ENCODE results near the gene RPS15.
"Not testable (repeated sequence)": the region's sequence is repeated elsewhere in the genome, so short reads cannot be mapped to it uniquely, and the experiment has no call there.

The RPS15 gene

GRCh38 chr19:1402411-1403070 lies 35.7 kb upstream of the RPS15 start:
- no peak for DNase-seq

- DNase-seq: peak; percentile 87
These were observed 31.2 kb upstream of the RPS15 start for GRCh38 chr19:1406774-1407527.

GRCh38 chr19:1407528-1408299 lies 30.5 kb upstream of the RPS15 start, which contains the start of gene DAZAP1:
TSS of gene DAZAP1 (plus strand) at chr19:1407586. CDS start at chr19:1407774, 188 bp downstream.
- no peak for DNase-seq

- DNase-seq: no peak
These were observed 29.6 kb upstream of the RPS15 start for GRCh38 chr19:1408300-1409203.

- no peak for DNase-seq
These were observed 28.8 kb upstream of the RPS15 start for GRCh38 chr19:1409204-1410005.

DNA sequence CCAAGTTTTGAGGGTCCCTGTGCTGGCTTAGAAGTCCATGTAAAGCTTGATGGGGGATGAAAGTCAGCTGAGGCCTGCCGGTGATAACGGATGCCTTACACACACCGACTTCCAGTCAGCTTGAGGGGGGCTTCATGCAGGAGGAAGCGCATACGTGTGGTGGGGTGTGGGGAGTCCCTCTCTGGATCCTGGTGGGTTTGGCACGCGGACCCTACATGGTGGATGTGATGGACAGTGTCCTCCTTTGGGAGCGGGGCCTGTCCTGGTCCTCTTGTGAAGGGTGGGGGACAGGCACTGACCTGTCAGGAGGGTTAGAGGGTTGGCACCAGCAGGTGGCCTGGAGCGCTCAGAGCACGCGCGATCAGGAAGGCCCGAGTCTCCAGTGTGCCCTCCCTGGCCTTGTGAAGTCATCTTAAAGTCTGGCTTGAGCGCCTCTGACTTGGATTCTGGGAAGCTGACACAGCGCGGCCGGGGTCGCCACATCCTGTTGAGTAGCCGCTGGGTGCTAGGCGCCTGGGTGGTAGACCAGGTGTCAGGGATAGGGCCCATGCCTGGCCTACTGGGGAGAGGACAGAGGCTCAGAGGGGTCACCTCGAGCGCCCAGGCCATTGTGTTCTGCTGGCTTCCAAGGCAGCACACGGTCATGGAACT lies 27.9 kb upstream of the RPS15 start:
- no peak for DNase-seq

DNA sequence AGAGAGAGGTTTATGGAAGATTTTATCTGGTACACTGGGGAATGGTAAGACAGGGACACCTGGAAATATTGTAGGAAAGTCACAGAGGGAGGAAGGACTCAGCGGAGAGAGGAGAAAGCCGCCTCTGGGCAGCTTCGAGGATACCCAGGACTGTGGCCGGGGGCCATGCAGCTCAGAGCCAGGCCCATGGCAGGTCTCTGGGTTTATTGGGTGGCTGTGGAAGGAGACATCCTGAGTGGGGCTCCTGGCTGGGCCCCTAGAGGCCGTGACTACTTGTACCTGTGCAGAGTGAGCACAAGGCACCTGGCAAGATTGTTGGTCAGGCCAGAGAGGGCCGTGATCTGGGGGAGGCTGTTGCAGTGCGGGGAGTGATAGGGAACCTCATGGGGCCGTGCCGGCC lies 27.4 kb upstream of the RPS15 start:
- DNase-seq: no peak

DNA sequence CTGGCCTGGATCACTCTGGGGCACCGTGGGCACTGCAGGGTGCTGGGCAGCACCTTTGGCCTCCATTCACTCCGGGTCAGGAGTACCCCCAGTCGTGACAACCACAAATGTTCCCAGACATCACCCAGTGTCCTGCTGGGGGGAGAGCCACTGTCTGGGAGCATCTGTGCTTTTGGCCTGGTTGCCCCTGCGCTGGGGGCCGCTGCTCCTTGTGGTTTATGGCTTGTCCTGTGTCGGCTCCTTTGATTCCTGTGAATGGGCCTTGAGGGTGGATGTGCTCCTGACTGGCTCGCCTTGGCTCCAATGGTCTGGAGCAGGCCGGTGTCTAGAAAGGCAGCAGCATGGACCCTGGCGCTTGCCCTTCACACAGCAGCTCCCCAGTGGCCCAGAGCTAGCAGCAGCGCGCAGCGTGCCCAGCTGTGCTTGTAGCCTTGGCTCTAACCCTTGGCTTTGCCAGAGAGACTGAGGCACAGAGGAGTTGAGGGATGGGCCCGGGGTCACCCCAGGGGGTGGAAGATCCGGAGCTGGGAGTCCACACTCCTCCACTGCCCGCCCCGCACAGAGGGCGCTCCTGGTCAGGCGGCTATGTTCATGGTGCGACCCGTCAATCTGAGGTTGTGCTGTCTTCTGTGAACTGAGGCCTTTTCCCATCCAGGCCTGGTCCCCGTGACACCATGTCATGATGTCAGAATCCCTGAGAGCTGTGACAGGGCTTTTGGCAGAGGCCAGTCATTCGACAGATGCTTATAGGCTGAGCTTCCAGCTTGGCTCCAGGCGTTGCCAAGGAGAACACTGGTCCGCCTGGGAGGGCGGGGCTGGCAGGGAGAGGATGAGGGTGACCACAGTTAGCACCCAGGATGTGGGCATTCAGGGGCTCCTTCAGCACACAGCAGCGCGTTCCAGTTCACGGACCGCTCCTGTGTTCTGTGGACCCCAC lies 26.7 kb upstream of the RPS15 start:
- no peak for DNase-seq

GRCh38 chr19:1412323-1412923 lies 25.8 kb upstream of the RPS15 start:
- DNase-seq: no peak

GRCh38 chr19:1412995-1413800 lies 25.0 kb upstream of the RPS15 start:
- no peak for DNase-seq

- no peak for DNase-seq
These were observed 22.0 kb upstream of the RPS15 start for GRCh38 chr19:1416014-1416841.

GRCh38 chr19:1417145-1417544 lies 21.1 kb upstream of the RPS15 start:
- no peak for DNase-seq

DNA sequence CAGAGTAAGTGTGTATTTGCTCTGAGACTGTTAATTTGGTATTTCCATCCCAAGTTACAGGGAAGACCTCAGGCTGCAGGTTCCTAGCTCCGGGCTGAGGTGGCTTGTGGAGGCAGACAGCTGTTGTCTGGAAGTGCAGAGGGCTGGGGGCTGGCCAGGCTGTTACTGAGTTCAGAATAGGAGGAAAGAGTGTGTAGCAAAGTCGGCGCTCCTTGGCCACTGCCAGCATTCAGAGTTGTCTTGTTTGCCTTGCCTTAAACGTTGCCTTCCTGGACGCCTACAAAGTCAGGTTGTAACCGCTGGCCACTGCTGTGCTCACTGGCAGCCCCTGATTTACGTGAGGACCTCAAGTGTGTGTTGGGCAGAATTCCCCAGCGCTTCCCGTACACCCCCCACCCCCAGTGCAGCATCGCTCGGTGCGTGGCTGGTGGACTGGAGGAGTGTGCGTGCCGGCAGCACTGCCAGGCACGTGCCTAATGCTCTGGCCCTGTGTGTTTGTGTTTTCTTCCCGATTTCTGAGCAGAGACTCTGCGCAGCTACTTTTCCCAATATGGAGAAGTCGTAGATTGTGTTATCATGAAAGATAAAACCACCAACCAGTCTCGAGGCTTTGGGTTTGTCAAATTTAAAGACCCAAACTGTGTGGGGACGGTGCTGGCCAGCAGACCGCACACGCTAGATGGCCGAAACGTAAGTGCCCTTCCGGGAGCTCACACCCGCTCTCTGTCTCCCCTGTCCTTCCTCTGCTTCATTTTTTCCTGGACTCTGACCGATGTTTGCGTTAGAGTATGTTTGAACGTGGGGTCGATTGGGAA lies 20.3 kb upstream of the RPS15 start:
- no peak for DNase-seq

- no peak for DNase-seq
These were observed 19.8 kb upstream of the RPS15 start for GRCh38 chr19:1418496-1418775.

DNA sequence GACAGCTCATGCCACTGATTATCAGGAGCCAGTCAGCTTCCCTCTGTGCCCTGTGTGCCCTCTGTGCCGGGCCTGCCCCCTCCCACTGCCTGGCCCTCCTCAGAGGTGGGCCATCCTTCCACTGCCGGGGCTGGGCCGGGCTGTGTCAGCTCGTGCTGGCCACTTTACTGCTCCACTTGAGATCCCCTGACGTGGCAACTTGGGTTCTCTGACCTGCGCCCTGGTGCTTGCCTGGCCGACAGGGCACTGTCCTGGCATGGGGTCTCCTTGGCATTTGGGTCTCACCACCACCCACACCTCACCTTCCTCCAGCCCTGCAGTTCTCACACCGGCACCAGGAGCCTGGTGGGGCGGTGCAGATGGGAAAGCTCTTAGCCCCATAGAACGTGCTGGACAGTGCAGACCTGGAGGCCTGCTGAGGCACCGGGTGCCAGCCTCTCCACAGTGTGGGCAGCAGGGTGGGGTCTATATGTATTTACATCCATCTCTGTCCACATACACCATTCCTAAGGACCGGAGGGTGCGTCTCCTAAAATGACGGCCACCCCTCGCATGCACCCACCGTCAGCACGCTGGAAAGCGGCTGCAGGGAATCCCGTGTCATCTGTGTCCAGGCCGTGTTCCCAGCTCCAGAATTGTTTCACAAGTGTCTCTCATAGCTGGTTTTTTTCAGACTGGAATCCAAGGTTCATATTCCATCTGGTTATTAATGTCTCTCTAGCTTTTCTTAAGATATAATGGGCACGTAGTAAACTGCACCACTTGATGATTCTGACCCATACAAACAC lies 19.1 kb upstream of the RPS15 start:
- no peak for DNase-seq

DNA sequence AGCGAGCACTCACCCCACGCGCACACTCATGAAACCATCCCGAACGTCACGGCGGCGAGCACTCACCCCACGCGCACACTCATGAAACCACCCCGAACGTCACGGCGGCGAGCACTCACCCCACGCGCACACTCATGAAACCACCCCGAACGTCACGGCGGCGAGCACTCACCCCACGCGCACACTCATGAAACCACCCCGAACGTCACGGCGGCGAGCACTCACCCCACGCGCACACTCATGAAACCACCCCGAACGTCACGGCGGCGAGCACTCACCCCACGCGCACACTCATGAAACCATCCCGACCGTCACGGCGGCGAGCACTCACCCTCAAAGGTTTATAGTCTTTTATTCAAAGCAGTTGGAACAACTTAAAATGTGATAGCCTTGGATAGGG lies 18.1 kb upstream of the RPS15 start:
- not testable (repeated sequence) for DNase-seq
